GM21619 (cell line): ENCODE data around the gene CHCHD6.

ENCODE experiments used
- ATAC-seq: cut with Tn5 transposase; IDR thresholded peaks from one replicate; pipeline ENCODE4 v1.9.1; 2021; ENCODE audit not compliant: unreplicated experiment

CHCHD6 gene

GRCh38 chr3:126891141-126891540 is 187.1 kb downstream of the CHCHD6 start:
- no peak for ATAC-seq

- ATAC-seq: no peak
Measured at GRCh38 chr3:126891791-126892190, 187.8 kb downstream of the CHCHD6 start.

- no peak for ATAC-seq
Measured at GRCh38 chr3:126893651-126894050, 189.6 kb downstream of the CHCHD6 start.

DNA sequence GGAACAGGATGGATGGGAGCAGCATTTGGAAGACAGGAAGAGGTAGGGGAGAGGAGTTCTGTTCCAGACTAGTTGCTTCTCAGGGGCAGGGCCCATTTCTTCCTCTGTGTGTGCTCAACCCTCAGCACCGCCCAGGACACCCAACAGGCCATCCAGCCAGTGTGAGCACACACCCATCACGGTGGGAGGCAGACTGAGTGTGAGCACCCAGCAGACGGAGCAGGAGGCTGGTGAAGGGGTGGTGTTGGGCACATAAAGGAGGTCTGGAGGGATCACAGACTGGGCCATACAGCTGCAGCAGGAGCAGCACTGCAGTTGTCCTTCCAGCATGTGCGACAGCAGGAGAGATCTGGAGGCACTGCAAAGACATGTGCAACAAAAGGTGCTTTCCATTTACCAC is 190.4 kb downstream of the CHCHD6 start:
- no peak for ATAC-seq

- ATAC-seq: no peak
Measured at GRCh38 chr3:126895178-126896066, 191.4 kb downstream of the CHCHD6 start.

DNA sequence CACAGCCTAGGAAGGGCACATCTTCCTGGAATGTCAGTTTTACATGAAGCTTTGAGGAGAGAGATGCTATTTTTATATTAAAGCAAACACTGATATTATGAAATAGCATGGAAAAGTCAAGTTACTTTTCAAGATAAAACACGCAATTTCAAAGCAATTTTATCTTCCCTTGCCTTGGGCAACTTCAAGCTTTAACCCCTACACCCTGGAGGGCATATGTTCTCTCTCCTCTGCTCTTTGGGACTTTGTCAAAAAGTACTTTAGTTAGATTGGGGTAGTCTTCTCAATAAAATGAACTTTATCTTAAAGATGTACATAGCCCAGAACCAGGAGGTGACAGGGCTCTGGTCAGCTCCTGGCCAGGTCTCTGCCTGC is 192.0 kb downstream of the CHCHD6 start:
- ATAC-seq: no peak

- no peak for ATAC-seq
Measured at GRCh38 chr3:126896968-126897367, 192.9 kb downstream of the CHCHD6 start.

- no peak for ATAC-seq
Measured at GRCh38 chr3:126897943-126898342, 193.9 kb downstream of the CHCHD6 start.

DNA sequence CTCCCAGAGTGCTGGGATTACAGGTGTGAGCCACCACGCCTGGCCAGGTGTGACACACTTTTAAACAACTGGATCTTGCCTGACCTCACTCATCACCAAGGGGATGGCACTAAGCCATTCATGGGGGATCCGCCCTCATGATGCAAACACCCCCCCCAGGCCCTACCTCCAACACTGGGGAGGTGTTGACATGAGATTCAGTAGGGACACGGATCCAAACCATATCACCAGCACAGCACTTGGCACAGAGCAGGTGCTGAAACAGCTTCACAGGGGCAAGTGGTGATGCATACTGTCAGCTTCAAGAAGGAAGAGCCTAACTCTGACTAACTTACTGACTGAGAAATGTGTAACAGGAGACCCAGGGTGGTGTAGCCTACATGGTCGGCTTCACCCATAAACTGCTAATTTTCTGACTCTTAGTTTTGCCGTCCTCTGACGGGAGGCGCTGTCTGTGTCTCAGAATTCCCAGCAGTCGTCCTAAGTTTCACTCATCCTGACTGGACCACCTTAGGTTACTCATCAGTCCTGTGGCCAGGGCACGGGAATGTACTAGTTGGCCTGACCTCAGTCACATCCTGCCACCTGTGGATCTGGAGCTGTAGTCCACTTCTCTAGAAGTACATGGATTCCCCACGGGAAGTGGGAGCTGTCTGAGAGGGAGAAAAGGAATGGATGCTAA is 197.0 kb downstream of the CHCHD6 start:
- ATAC-seq: no peak

GRCh38 chr3:126901631-126902030 is 197.6 kb downstream of the CHCHD6 start:
- ATAC-seq: no peak

DNA sequence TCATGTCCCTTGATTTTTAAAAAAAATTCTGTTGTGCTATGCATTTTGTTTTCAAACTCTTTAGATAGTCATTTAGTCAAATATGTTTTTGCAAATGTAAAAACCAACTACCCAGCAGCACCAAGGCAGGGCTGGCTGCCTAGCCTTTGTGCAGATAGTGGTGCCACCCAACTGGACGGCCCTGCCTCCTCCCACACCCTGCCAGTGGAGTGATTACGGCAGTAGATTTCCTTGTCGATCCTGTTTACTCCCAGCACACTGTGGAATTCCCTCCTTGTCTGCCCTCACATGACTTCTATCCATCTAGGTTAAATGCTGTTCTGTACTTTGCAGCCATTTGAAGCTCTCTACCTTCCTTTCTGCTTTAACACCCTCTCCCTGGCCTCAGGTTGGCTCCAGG is 199.5 kb downstream of the CHCHD6 start:
- no peak for ATAC-seq

- no peak for ATAC-seq
Measured at GRCh38 chr3:126907557-126907956, 203.5 kb downstream of the CHCHD6 start.

GRCh38 chr3:126908752-126909275 is 204.8 kb downstream of the CHCHD6 start:
- ATAC-seq: no peak

DNA sequence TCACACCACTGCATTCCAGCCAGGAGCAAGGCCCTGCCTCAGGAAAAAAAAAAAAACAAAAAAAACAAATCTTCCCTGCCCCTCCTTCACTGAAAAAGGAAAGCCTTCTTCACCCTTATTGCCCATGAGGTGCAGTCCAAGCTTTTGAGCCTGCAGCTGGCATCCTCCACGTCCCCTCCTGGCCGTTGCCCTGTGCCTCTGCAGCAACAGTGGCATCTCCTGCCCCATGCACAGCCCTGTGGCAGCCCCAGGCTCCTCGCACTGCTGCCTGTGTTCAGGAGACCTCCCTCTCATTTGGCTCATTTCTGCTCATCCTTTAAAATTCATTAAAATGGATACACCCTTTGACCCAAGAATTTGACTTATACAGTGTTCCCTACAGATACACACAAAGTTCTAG is 206.2 kb downstream of the CHCHD6 start:
- no peak for ATAC-seq

DNA sequence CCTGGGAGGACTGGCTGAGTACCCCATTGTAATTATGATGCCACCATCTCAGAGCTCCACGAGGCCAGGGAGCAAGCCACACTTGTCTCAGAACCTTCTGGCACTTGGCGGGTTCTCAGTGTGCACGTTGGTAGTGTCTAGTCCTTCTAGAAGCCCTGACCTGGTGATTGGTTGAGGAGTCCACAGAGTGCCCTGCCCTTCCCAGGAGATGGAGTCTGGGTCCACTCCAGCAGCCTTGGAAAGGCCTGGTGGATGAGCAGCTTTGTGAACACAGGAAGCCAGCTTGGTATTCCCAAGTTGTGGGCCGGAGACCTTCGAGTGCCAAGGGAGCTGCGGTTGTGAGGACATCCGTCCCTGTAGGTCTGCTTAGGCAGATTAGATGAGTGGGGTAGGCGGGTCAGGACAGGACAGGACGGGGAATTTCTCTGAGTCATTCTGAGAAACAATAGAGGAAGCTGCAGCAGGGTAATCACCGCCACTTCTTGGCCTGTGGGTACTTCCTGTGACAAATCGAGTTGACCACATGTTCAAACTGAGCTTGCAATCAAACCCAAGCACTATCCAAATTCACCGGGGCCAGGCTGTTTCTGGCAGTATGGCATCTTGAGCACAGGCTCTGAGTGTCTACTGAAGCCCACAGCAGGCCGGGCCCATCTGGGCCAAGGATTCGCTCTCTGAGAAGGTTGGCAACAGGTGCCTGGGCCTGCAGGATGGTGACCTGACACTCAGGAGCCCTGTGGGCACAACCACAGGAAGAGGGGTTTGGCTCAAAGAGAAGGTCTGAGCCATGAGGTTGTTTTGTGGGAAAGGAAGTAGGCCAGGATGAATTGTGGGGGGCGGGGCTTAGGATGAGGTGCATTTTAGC is 207.4 kb downstream of the CHCHD6 start:
- ATAC-seq: peak; percentile 96

GRCh38 chr3:126912027-126912422 is 208.0 kb downstream of the CHCHD6 start:
- no peak for ATAC-seq

- ATAC-seq: no peak
Measured at GRCh38 chr3:126912491-126913195, 208.6 kb downstream of the CHCHD6 start.

- ATAC-seq: no peak
Measured at GRCh38 chr3:126913524-126913923, 209.5 kb downstream of the CHCHD6 start.

DNA sequence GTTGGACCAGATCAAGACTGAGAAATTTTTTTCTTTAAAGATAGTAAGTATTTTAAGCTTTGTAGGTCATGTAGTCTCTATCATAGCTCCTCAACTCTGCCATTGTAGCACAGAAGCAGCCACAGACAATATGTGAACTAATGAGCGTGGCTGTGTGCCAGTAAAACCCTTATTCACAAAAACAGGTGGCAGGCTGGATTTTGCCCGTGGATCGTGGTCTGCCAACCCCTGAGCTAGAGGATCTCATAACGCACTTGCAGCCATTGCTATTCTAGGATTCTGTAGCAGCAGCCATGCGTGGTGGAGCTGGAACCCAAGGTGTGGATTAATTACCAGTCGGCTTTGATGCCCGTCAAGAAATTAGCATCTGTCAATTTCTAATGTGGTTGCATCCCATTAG is 210.2 kb downstream of the CHCHD6 start:
- no peak for ATAC-seq

- no peak for ATAC-seq
Measured at GRCh38 chr3:126915015-126915414, 211.0 kb downstream of the CHCHD6 start.

- no peak for ATAC-seq
Measured at GRCh38 chr3:126916546-126916945, 212.5 kb downstream of the CHCHD6 start.
